NCI-H345 (cell line): ENCODE measurements around the gene NRK.
"Not testable (repeated sequence)": the region's sequence is repeated elsewhere in the genome, so short reads cannot be mapped to it uniquely, and the experiment has no call there.

Experiments used
- DNase-seq: peaks from one replicate; lab custom pipeline; 2025; lab: John Stamatoyannopoulos, UW

Gene NRK, protein sequence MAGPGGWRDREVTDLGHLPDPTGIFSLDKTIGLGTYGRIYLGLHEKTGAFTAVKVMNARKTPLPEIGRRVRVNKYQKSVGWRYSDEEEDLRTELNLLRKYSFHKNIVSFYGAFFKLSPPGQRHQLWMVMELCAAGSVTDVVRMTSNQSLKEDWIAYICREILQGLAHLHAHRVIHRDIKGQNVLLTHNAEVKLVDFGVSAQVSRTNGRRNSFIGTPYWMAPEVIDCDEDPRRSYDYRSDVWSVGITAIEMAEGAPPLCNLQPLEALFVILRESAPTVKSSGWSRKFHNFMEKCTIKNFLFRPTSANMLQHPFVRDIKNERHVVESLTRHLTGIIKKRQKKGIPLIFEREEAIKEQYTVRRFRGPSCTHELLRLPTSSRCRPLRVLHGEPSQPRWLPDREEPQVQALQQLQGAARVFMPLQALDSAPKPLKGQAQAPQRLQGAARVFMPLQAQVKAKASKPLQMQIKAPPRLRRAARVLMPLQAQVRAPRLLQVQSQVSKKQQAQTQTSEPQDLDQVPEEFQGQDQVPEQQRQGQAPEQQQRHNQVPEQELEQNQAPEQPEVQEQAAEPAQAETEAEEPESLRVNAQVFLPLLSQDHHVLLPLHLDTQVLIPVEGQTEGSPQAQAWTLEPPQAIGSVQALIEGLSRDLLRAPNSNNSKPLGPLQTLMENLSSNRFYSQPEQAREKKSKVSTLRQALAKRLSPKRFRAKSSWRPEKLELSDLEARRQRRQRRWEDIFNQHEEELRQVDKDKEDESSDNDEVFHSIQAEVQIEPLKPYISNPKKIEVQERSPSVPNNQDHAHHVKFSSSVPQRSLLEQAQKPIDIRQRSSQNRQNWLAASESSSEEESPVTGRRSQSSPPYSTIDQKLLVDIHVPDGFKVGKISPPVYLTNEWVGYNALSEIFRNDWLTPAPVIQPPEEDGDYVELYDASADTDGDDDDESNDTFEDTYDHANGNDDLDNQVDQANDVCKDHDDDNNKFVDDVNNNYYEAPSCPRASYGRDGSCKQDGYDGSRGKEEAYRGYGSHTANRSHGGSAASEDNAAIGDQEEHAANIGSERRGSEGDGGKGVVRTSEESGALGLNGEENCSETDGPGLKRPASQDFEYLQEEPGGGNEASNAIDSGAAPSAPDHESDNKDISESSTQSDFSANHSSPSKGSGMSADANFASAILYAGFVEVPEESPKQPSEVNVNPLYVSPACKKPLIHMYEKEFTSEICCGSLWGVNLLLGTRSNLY (N-terminal part only)

DNA sequence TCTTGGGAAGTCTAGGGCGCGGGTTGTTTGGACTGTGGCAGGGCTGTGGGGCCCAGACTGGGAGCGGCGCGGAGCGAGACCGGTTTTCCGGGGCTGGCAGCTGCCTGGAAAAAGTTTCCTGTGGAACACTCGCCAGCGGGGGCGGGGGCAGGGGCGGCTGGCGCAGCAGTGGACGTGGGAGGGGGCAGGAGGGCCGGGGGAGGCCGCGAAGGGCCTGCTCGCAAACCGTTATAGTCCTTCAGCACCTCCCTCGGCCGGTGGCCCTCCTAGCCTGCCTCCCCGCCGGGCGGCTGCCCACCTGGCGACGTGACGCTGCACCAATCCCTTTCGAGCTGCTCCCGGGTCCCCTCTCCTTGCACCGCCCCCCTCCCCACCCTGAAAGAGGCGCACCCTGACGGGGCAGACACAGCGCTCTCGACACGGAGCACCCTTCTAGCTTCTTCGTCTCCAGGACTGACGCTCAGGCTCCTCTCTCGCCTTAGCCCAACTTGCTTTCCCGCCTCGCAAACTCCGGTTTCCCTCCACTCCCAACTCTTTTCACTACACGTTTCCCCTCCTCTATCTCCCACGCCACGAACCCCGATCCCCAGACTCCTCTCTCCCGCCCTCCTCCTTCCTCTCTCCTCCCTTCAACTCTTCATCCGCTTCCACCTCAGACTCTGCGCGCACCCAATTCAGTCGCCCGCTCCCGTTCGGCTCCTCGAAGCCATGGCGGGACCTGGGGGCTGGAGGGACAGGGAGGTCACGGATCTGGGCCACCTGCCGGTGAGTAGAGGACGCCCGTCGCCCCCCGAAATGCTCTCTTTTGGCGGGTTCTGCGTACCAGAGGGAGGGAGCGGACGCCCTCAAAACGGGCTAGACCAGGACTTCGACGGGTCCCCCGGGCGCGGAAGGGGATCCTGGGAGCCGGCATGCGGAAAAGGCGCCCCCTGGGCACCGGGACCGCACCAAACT lies at the start of gene NRK:
TSS of gene NRK (plus strand) at position 402 of the 954 bp plus-strand sequence. CDS start at position 709, 307 bp downstream.
- no peak for DNase-seq

DNA sequence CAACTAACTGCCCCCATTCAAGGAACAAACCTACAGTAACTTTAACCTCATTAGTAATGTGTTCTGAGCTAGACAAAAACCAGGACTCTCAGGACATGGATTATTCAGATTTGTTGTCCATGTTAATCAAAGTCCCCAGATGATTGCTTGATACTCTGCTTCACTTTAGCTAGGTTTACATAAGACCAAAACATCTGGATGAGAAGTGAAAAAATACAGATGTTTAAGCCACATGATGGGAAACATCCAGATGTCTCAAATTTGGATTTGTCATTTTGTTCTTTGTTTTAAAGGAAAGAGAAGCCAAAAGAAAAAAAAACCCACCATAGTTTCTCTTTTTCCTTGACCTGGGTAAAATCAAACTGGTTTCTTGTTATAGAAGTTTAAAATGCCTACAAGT lies 48.5 kb upstream of the NRK start:
- DNase-seq, result no peak

DNA sequence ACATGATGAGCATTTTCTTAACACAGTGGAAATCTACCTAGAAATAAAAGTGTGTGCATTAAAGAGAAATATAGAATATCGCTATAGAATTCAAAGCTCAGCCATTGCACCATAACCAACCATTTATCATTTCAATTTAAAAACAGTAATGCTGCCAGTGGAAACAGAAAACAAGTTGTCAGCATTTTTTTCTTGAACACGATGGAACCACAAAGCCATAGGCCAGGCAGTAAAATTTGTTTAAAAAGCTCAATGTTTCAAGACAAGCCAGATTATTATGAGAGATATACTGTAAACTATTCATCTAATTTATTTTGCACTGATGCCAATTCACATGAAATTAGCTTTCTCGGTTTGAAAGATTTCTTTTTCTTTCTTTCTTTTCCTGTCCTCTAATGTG lies 46.7 kb upstream of the NRK start:
- no peak for DNase-seq

DNA sequence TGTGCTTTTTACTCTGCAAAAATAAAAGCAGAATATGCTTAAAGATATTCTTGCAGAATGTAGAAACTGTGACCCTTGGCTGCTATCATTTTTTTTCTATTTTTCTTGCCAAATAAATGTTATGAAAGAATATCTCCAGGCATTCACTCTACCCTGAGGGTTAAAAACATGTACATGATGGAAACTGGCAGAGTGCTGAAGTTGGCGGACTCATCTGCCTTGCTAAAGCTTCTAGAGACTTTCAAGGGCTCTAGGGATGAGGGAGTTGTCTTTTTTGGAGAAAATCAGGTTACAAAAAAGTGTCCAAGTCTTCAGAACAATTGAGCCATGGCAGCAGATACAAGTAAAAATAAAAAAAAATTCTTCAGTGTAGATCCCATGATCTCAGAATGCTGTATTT lies 40.5 kb upstream of the NRK start:
- DNase-seq, result no peak

DNA sequence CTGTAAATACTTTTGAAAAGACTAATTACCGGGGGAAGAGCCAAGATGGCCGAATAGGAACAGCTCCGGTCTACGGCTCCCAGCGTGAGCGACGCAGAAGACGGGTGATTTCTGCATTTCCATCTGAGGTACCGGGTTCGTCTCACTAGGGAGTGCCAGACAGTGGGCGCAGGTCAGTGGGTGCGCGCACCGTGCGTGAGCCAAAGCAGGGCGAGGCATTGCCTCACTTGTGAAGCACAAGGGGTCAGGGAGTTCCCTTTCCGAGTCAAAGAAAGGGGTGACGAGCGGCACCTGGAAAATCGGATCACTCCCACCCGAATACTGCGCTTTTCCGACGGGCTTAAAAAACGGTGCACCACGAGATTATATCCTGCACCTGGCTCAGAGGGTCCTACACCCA lies 25.5 kb upstream of the NRK start:
- DNase-seq, result not testable (repeated sequence)

DNA sequence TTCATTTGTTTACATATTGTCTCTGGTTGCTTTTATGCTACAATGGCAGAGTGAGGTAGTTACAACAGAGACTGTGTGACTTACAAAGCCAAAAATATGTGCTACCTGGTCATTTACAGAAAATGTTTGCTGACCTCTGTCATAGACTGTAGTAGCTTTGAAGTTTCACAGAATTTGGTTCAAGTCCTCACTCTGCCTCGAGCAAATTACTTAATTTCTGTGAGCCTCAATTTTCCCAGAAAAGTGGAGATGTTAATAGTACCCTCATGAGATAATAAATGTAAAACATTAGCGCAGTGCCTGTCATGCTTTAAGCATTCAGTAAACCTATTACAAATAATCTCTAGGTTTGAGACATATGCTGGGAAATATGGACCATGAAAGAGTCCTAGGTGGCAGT lies 18.4 kb upstream of the NRK start:
- no peak for DNase-seq

DNA sequence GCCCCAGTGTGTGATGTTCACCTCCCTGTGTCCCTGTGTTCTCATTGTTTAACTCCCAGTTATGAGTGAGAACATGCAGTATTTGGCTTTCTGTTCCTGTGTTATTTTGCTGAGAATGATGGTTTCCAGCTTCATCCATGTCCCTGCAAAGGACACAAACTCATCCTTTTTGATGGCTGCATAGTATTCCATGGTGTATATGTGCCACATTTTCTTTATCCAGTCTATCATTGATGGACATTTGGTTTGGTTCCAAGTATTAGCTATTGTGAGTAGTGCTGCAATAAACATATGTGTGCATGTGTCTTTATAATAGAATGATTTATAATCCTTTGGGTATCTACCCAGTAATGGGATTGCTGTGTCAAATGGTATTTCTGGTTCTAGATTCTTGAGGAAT lies 16.7 kb upstream of the NRK start:
- not testable (repeated sequence) for DNase-seq

DNA sequence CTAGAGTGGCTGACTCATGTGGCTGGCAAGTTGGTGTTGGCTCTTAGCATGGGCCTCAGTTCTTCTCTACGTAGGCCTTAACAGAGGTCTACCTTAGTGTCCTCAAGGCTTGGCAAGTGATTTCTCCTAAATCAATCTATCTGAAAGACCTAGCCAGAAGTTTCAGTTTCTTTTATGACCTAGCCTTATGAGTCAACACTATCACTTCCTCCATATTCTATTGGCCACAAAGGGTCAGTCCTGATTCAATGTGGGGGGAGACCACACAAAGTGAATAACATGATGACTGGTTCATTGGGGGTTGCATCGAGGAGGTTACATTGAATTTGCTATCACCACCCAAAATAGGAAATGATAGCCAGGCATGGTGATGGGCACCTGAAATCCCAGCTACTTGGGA lies 5.8 kb upstream of the NRK start:
- DNase-seq, result no peak

DNA sequence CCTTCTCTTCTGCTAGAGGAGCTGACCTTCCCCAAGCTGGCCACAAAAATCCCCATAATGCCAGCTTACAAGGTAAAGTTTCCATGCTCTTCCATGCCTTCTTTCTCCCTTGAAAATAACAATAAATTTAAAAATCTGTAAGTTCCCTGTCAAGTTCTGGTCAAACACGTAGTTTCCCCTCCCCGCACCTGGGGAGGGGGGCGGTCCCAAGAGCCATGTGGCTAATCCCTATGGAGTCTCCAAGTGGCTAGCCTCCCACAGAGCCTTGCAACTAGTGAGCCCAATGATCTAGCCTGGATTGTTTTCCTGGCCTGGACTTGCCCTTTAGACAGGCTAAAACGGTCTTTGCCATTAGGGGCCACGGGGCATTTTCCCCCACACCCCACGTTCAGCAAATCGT lies 2.1 kb upstream of the NRK start:
- no peak for DNase-seq

DNA sequence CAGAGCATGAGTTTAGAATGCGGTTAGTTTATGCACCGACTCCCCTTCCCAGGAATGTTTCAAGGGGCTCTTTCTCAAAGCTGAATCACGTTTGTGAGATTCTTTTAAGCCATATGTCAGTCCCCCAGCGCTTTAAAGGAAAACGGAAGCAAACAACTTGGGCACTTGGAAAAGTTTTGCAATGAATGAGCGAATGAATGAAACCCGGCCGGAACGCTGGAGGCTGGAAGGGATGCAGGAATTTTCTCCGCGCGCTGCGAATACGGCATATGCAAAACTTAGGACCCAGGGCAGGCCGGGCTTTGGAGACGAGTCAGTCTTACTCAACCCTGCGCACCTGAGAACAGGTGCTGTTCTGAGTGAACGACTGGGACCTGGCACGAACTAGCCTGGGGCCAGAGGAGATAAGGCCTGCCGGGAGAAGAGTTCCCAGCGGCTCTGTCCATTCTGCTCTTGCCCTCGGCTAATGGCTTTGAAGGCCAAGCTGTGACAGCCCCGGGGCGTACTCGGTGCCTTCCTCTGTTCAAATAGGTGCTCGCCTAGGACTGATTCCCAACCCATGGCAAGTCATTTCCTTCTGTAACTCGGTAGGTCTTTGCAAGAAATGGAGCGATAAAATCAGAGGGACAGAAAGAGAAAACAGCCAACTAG lies 743 bp upstream of the NRK start:
- DNase-seq, result no peak

DNA sequence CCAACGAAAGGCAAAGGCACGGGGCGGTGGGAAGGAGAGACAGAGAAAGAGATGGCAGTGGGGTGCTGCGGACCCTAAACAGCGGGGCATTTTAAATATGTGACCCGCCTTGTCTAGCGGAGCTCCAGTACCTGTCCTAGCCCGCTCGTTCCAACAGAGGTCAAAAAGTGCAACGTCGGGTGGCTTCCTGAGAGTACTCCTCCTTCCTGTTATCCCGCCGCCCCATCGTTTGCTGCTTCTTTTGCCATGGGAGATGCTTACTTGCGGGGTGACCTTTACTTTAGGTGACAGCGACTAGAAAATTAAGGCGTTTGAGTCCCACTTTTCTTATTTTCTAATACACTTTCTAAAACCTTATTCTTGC lies 735 bp downstream of the NRK start:
- DNase-seq, result no peak

DNA sequence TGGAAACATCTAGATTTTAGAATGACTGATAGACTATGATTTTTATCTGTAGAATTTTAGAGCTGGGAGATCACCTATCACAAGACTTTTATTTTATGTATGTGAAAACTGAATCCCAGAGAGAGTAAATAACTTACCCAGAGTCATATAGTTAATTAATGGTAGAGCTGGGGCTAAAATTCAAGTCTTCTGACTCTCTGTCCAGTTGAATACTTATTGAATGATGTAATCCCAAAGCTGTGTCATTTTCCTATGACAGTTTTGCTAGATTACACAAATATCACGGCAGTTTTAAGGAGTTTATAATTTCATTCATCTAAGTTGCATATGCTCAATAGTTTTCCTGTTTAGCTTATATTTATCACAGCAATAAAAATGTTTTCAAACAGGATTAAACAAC lies 6.7 kb downstream of the NRK start:
- no peak for DNase-seq

DNA sequence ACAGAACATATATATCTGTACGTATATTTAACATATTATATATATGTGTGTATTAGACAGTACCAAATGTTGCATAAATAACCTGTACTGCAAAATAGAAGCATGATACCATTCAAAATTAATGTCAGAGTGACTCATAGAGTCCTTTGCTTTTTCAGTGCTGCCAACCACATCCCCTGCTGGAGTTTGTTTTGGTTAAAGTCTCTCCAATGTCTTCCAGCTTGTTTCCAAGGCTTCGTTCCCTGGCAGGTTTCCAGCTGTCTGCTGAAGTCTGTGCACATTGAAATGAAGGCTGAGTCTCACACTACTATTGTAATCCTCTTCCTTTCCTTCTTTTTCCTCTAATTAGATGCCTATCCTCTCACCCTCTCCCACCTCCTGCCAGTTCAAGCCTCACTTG lies 14.9 kb downstream of the NRK start:
- DNase-seq, result peak; percentile 1

DNA sequence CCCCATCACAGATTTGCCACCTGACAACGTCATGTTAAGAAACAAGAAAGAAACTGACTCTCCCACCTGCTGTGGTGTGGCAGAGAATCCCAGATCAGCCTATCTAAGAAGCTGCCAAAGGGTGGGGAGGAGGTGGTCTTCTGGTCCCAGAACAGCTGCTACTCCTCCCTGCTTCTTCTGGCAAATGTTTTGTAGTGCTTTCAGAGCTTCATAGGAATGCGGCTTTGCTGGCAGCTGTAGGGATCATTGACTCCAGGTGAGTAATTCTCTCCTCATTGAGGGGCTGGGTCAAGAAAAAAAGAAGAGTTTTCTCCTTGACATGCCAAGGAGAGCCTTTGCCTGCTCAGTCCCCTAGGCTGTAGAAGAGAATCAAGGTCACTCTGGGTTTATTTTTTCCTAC lies 23.3 kb downstream of the NRK start:
- no peak for DNase-seq

DNA sequence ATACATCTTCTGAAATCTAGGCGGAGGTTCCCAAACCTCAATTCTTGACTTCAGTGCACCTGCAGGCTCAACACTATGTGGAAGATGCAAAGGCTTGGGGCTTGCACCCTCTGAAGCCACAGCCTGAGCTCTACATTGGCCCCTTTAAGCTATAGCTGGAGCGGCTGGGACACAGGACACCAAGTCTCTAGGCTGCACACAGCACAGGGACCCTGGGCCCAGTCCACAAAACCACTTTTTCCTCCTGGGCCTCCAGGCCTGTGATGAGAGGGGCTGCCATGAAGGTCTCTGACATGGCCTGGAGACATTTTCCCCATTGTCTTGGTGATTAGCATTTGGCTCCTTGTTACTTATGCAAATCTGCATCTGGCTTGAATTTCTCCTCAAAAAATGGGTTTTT lies 27.8 kb downstream of the NRK start:
- not testable (repeated sequence) for DNase-seq

DNA sequence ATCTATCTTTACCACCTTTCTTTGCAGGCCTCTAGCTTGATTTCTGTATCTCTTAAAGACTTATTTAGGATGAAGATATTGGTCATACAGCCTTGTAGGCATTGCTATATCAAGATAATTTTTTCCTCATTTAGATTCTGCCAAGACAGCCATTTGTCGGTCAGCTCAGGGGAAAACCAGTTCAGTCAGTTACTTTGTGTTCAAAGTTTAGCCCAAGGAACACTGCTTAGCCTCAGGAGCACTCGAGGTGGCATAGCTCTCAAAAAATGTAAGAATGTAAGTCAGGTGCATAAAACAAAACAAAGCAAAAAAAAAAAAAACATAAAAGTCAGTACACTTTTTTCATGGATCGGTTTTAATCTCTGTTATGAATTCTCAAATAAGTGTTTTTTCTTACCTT lies 43.4 kb downstream of the NRK start:
- DNase-seq, result no peak

DNA sequence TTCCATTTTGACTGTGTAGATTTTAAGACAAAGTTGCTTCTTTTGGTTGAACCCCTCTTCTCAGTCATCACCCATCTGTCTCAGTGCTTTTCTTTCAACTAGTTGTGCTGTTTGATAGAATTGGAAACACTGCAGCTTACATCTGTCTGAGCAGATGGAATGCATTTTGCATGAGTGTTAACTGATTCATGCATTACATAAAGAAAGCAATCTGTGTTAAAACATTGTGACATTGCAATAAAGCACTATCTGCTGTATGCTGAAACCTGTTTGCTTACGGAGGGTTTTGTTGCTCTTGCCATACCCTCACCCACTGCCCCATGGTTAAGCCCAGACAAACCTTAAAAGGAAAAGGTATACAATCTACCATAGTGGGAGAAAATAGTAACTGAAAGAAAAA lies 47.4 kb downstream of the NRK start:
- no peak for DNase-seq

DNA sequence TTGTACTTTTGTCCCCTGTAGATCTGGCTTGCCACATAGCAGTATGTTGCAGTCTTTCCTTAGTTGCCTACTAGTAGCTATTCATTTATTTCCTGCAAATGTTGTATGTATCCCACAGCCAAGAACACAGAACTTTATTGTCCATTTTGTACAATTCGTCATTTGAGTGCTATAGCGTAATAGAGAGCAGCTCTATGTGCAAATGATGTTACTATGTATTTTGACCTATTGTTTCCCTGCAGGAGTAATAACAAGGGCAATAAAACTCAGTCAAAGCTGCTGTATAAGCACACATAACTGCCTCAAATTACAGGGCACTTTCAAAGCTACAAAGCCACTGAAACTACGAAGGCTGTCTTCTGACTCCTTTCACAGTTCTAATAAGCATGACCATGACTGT lies 48.1 kb downstream of the NRK start:
- no peak for DNase-seq

DNA sequence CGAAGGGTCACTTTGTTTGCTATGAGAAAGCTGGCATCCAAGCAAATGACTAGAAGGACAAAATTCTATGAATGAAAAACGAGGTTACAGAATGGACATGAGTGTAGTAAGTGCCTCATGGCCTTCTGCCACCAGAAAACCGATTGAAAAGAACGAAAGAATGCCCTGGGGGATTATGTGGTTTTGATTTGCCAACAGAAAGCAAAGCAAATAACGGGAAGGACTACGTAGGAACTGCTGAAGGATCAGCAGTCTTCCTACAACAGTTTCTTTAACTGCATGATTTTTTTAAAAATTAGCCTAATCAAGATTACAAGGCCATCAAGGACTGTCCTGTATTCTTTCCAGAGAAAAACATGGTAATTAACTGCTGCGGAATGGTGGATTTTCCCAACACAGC lies 50.6 kb downstream of the NRK start:
- no peak for DNase-seq

DNA sequence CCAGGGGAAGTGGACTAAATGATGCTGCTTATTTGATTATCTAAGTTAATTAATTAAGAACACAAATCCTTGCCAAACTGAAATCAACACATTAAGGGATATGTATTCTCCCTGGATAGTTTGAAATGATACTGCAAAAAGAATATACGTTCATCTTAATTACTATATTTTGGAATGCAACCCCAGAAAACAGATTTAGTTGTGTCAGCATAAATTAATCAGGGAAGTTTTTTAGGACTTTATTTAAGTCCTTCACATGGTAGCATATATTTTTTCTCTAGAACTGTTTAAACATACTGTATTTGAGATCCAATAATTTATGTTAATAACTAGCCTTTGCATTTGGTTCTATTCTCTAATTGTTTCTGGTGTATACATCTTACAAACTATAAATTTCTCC lies 52.5 kb downstream of the NRK start:
- DNase-seq, result no peak

DNA sequence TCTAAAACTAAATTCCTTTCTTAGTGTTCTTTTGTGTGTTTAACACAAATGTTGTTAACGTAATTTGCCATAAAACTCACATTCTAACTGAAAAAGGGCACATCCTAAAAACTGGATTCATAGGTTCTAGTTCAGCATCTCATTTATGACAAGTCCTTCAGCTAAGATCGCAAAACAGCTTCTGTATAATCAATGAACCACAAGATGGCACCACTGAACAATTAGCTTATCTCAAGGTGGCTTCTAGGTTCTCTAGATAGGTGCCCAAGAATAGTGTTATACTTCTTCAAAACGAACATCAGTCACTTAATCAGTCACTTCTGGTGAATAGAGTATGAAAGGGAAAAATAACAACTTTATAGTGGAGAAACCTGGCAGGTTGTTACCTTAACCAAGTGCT lies 54.3 kb downstream of the NRK start:
- DNase-seq, result peak; percentile 9
